Testis (tissue), 3 donors: ENCODE data around the gene SNRNP40. TPM values are rescaled to one million over a fixed set of nuclear protein-coding genes. Genes with fewer than 3 reads are reported as not detected.

Experiments used
- DNase-seq: peaks from one replicate; pipeline ENCODE4 v3.0.0-alpha.2; 2019
- H3K27ac ChIP-seq, 2 donors: fragments of 200-600 bp; sonication (generic); one replicate each; pipeline ENCODE4 v1.5.1; 2019
- H3K27me3 ChIP-seq: fragments of 200-600 bp; sonication (generic); one replicate; pipeline ENCODE4 v1.5.1; 2019
- H3K36me3 ChIP-seq: fragments of 200-600 bp; sonication (generic); one replicate; pipeline ENCODE4 v1.5.1; 2017; ENCODE audit warnings: low read depth; ENCODE audit errors: missing control alignments
- H3K4me1 ChIP-seq: fragments of 200-600 bp; sonication (generic); one replicate; pipeline ENCODE4 v1.5.1; 2019
- H3K4me3 ChIP-seq, 2 donors: fragments of 200-600 bp; sonication (generic); one replicate each; pipeline ENCODE4 v1.5.1; 2017 to 2019
- H3K9me3 ChIP-seq: fragments of 200-600 bp; sonication (generic); one replicate; pipeline ENCODE4 v1.5.1; 2017
- POLR2A ChIP-seq: fragments of 450-650 bp; IDR thresholded peaks from one replicate; pipeline ENCODE4 v1.6.1; 2017; ENCODE audit warnings: antibody characterized with exemption, mild to moderate bottlenecking, moderate library complexity
- WGBS, 2 donors: methylation state at CpG; one replicate each; pipeline ENCODE4 v1.1.5; 2018; 5-methylcytosine and 5-hydroxymethylcytosine counted together
- intact Hi-C: fragments of 100-400 bp; cut with DNase I; formaldehyde crosslinking; loops from one replicate; pipeline ENCODE4 v1.15.1; 2023; ENCODE audit warnings: low total_unique reads
- polyA plus RNA-seq: library from polyadenylated mRNA; stranded (reverse); fragments of 350-450 nt; fragmentation: Illumina TruSeq; extraction: RNeasy Lipid Tissue Mini Kit (QIAGEN cat#74804); gene quantifications from one replicate; pipeline ENCODE4 v1.2.3, GENCODE V29; 2014; ENCODE audit warnings: low read depth, low replicate concordance; ENCODE audit not compliant: insufficient read depth
- total RNA-seq, 2 donors: library from RNA; depleted of rRNA; stranded (reverse); fragments of >200 nt; gene quantifications; one replicate each; pipeline ENCODE4 v1.2.3, GENCODE V29; 2016
- TF ChIP-seq, protein P1 (sequence below), 3 experiments: fragments of 450-650 bp in 2 of 3; fragments of 200-600 bp in 1 of 3; sonication (generic) in 1 of 3; IDR thresholded peaks; one replicate each; pipeline ENCODE4 v1.5.1; 2016 to 2019; ENCODE audit warnings: antibody characterized with exemption in 3 of 3, mild to moderate bottlenecking in 2 of 3, moderate library complexity in 1 of 3

SNRNP40 gene
- total and polyA plus RNA-seq, 3 donors from 2014 or later = 52.8 to 75.1 (median 65.3) TPM

DNA sequence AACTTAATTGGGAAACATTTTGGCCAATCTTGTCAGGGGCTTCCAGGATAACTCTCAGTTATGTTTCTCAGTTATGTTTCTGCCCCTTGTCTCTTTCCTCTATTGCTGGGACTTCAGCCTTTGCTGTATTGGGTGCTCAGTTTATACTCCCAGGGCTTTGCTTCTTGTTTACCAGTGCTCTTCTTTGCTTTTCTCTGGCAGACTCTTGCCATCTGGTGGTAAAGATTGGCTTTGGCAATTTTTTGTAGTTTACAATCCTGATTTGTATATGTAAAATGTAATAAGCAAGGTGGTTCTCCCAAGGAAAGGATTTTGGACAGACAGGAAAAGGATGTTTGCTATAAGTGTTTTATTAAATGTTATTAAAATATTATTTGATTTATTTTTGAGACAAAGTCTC is 38.4 kb upstream of the SNRNP40 start:
- H3K4me3 ChIP-seq = no peak overlapping the region
- intact Hi-C loops = no loop called here
- H3K4me1 ChIP-seq = no peaks in the 10 kb centered on the region
- no peaks in the 10 kb centered on the region for H3K9me3 ChIP-seq
- H3K36me3 ChIP-seq = no peaks in the 10 kb centered on the region
- H3K27me3 ChIP-seq = no peaks in the 10 kb centered on the region
- no peak for DNase-seq
- H3K27ac ChIP-seq = no peak overlapping the region
- TF ChIP-seq, protein P1, sequence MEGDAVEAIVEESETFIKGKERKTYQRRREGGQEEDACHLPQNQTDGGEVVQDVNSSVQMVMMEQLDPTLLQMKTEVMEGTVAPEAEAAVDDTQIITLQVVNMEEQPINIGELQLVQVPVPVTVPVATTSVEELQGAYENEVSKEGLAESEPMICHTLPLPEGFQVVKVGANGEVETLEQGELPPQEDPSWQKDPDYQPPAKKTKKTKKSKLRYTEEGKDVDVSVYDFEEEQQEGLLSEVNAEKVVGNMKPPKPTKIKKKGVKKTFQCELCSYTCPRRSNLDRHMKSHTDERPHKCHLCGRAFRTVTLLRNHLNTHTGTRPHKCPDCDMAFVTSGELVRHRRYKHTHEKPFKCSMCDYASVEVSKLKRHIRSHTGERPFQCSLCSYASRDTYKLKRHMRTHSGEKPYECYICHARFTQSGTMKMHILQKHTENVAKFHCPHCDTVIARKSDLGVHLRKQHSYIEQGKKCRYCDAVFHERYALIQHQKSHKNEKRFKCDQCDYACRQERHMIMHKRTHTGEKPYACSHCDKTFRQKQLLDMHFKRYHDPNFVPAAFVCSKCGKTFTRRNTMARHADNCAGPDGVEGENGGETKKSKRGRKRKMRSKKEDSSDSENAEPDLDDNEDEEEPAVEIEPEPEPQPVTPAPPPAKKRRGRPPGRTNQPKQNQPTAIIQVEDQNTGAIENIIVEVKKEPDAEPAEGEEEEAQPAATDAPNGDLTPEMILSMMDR (IDR thresholded peaks at IDR 0.05) = peak in 2 of 3 experiments; percentile 27 to 38
- TF ChIP-seq POLR2A = no peak

DNA sequence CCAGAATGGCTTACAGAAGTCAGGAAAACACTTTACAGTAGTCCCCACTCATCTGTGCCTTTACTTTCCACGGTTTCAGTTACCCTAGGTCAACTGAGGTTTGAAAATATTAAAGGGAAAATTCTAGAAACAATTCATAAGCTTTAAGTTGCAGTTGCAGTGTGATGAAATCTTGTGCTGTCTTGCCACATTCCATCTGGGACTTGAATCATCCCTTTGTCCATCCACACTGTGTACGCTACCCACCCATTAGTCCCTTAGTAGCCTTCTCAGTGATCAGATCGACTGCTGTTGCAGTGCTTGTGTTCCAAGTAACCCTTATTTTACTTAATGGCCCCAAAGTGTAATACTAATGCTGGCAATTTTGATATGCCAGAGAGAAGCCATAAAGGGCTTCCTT is 30.8 kb upstream of the SNRNP40 start:
- TF ChIP-seq, protein P1 (IDR thresholded peaks at IDR 0.05) = no peak
- no peak for TF ChIP-seq POLR2A
- intact Hi-C loops = no loop called here
- 86 to 89% methylated on average over 3 of the region's 3 CpGs for WGBS, 2 donors

DNA sequence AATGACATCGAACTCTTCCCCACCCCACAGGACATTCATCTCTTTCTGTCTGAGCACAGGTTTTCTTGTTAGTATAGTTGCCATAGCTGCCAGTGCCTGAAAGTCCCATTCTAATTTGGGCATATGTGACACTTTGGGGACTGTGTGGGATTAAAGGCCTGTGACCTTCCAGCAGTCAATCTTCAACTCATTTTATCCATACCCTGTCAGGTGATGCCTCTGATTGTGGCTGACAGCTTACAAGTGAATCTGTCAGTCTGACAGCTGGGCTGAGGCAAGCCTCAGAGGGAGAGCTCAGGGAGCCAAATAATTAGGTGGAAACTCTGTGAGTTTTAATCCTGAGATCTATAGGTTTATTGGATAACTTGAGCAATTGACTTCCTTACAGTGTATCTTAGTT is 29.9 kb upstream of the SNRNP40 start:
- Histone ChIP-seq H3K36me3 (no peaks in the 10 kb centered on the region), H3K27ac (no peak overlapping the region), H3K4me3 (no peak overlapping the region), H3K27me3 (no peaks in the 10 kb centered on the region), H3K4me1 (no peaks in the 10 kb centered on the region), H3K9me3 (no peaks in the 10 kb centered on the region)
- no peak for DNase-seq
- no peak for TF ChIP-seq POLR2A
- WGBS, 2 donors = 91 to 94% methylated on average over 1 of the region's 1 CpG
- intact Hi-C loops = no loop called here

More for the DNA sequence above, 30.8 kb upstream of the SNRNP40 start:
- H3K4me1 ChIP-seq = no peaks in the 10 kb centered on the region
- H3K27me3 ChIP-seq = no peaks in the 10 kb centered on the region
- no peak for DNase-seq
- H3K27ac ChIP-seq = no peak overlapping the region
- H3K4me3 ChIP-seq = no peak overlapping the region
- H3K9me3 ChIP-seq = no peaks in the 10 kb centered on the region
- no peaks in the 10 kb centered on the region for H3K36me3 ChIP-seq

DNA sequence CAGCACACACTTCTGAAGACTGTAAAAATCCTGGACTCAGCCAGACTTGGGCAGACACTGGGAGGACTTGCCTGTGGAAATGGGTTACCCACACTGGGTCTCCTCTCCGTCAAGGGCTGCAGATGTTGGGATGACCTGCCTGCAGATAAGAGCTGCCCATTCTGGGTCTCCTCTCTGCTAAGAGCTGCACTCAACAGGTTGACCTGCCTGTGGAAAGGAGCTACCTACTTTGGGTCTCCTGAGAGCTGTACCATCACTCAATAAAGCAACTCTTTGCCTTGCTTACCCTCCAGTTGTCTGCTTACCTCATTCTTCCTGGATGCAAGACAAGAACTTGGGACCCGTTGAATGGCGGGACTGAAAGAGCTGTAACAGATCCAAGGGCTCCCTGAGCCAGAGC is 28.4 kb upstream of the SNRNP40 start:
- 91 to 97% methylated on average over 3 of the region's 3 CpGs for WGBS, 2 donors
- intact Hi-C loops = no loop called here
- H3K36me3 ChIP-seq = no peaks in the 10 kb centered on the region

DNA sequence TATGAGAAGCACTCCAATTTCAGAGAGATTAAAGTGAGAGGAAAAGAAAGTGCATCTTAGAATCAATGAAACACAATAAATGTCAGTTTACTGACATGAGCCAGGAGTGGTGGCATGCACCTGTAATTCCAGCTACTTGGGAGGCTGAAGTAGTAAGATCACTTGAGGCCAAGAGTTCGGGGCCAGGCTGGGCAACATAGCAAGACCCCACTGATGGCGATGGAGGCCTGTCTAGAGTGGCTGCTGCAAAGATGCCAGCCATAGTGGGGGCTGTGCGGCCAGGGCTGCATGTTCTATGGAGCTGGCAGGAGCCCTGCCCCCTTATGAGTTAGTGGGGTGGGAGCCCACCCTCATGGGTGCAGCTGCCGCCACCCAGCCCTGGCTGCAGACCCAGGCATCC is 27.5 kb upstream of the SNRNP40 start:
- Histone ChIP-seq H3K27ac (no peak overlapping the region), H3K9me3 (no peaks in the 10 kb centered on the region), H3K27me3 (no peaks in the 10 kb centered on the region), H3K4me1 (no peaks in the 10 kb centered on the region), H3K36me3 (no peaks in the 10 kb centered on the region), H3K4me3 (no peak overlapping the region)
- no peak for DNase-seq
- intact Hi-C loops = no loop called here
- TF ChIP-seq POLR2A = no peak
- TF ChIP-seq, protein P1 (IDR thresholded peaks at IDR 0.05) = no peak
- 96 to 99% methylated on average over 4 of the region's 4 CpGs for WGBS, 2 donors

More for the DNA sequence above, 28.4 kb upstream of the SNRNP40 start:
- Histone ChIP-seq H3K27me3 (no peaks in the 10 kb centered on the region), H3K9me3 (no peaks in the 10 kb centered on the region), H3K4me3 (no peak overlapping the region), H3K4me1 (no peaks in the 10 kb centered on the region), H3K27ac (no peak overlapping the region)
- TF ChIP-seq, protein P1 (IDR thresholded peaks at IDR 0.05) = no peak
- no peak for TF ChIP-seq POLR2A
- DNase-seq = no peak
